Panc1 (cell line): ENCODE measurements around the gene NEGR1.

ENCODE experiments used
- POLR2AphosphoS5 ChIP-seq: IDR thresholded peaks from 2 replicates; pipeline ENCODE4 v1.6.1; 2012; ENCODE audit warnings: mild to moderate bottlenecking, low read depth, low read length, moderate library complexity
- TF ChIP-seq, protein P1 (sequence below): fragments of 450-650 bp; IDR thresholded peaks from 2 replicates; pipeline ENCODE4 v1.5.1; 2017; ENCODE audit warnings: mild to moderate bottlenecking

DNA sequence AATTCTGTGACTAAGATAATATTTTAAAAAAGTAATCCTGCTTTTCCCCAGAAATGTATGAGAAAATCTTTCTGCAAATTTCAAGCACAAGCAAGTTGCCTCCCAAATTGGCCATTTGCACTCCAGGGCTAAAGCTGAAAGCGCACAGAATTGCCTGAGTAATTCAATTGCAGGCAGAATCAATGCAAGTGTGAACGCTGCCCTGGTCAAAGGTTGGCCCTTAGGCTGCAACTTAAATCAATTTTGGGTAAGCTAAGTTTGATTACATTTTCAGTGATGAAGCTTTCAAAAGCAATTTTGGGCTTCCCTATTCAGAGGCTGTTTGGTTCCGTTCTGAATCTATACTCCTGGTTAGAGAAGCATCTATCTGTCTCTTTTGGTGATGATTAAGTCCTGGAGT is 699.7 kb downstream of the NEGR1 start:
- TF ChIP-seq, protein P1, sequence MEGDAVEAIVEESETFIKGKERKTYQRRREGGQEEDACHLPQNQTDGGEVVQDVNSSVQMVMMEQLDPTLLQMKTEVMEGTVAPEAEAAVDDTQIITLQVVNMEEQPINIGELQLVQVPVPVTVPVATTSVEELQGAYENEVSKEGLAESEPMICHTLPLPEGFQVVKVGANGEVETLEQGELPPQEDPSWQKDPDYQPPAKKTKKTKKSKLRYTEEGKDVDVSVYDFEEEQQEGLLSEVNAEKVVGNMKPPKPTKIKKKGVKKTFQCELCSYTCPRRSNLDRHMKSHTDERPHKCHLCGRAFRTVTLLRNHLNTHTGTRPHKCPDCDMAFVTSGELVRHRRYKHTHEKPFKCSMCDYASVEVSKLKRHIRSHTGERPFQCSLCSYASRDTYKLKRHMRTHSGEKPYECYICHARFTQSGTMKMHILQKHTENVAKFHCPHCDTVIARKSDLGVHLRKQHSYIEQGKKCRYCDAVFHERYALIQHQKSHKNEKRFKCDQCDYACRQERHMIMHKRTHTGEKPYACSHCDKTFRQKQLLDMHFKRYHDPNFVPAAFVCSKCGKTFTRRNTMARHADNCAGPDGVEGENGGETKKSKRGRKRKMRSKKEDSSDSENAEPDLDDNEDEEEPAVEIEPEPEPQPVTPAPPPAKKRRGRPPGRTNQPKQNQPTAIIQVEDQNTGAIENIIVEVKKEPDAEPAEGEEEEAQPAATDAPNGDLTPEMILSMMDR = no peak
- TF ChIP-seq POLR2AphosphoS5 = no peak
